Measurements from ENCODE around the gene KLHL8.
A peak's percentile ranks its signal among the peaks of the same experiment; 100 is the strongest.

The KLHL8 gene

GRCh38 chr4:87220094-87220822 is at the start of gene KLHL8:
KLHL8 (minus strand) TSS chr4:87220618; CDS start chr4:87195539, 25,079 bp downstream.
- H3K27me3 Mint-ChIP-seq = no peaks in the 10 kb centered on the region
- peaks cover 0 to 6% of the 10 kb centered on the region in 2 donors for H3K36me3 Mint-ChIP-seq
- H3K4me1 Mint-ChIP-seq = peaks cover 7 to 17% of the 10 kb centered on the region in 2 donors
- peak within 1 kb of the TSS; percentile 88 to 95 for H3K4me3 Mint-ChIP-seq
- no peaks in the 10 kb centered on the region for H3K9me3 Mint-ChIP-seq
- ATAC-seq (replicated peaks) (peak; percentile 87 to 93), DNase-seq (peak; percentile 90)
- H3K27ac Mint-ChIP-seq = peak within 1 kb of the TSS; percentile 96

GRCh38 chr4:87270144-87270543 is 49.7 kb upstream of the KLHL8 start:
- H3K27me3 Mint-ChIP-seq = peaks cover 0 to 4% of the 10 kb centered on the region in 2 donors
- no peak overlapping the region for H3K4me3 Mint-ChIP-seq

GRCh38 chr4:87268411-87268810 is 48.0 kb upstream of the KLHL8 start:
- DNase-seq = no peak
- Mint-ChIP-seq H3K27ac (no peak overlapping the region), H3K36me3 (no peaks in the 10 kb centered on the region), H3K4me3 (no peak overlapping the region), H3K27me3 (peaks cover 0 to 4% of the 10 kb centered on the region in 2 donors), H3K4me1 (peaks cover 6 to 11% of the 10 kb centered on the region in 2 donors), H3K9me3 (no peaks in the 10 kb centered on the region)
- no peak for ATAC-seq (replicated peaks)

More at GRCh38 chr4:87270144-87270543, 49.7 kb upstream of the KLHL8 start:
- H3K9me3 Mint-ChIP-seq = no peaks in the 10 kb centered on the region
- H3K36me3 Mint-ChIP-seq = no peaks in the 10 kb centered on the region
- DNase-seq = no peak
- ATAC-seq (replicated peaks) = no peak
- H3K27ac Mint-ChIP-seq = no peak overlapping the region
- H3K4me1 Mint-ChIP-seq = no peaks in the 10 kb centered on the region

GRCh38 chr4:87266986-87267385 is 46.6 kb upstream of the KLHL8 start:
- no peak for ATAC-seq (replicated peaks)
- no peaks in the 10 kb centered on the region for H3K27me3 Mint-ChIP-seq
- no peak overlapping the region for H3K4me3 Mint-ChIP-seq

GRCh38 chr4:87262886-87263285 is 42.5 kb upstream of the KLHL8 start:
- Mint-ChIP-seq H3K4me3 (no peak overlapping the region), H3K27me3 (no peaks in the 10 kb centered on the region), H3K4me1 (peaks cover 6 to 12% of the 10 kb centered on the region in 2 donors), H3K9me3 (peaks cover 0 to 2% of the 10 kb centered on the region in 2 donors), H3K36me3 (peaks cover 0 to 4% of the 10 kb centered on the region in 2 donors), H3K27ac (no peak overlapping the region)
- DNase-seq (no peak), ATAC-seq (replicated peaks) (no peak)

More at GRCh38 chr4:87266986-87267385, 46.6 kb upstream of the KLHL8 start:
- no peak overlapping the region for H3K27ac Mint-ChIP-seq
- DNase-seq = no peak
- peaks cover 6 to 12% of the 10 kb centered on the region in 2 donors for H3K4me1 Mint-ChIP-seq
- H3K9me3 Mint-ChIP-seq = peaks cover 0 to 2% of the 10 kb centered on the region in 2 donors
- H3K36me3 Mint-ChIP-seq = peaks cover 0 to 4% of the 10 kb centered on the region in 2 donors

GRCh38 chr4:87260477-87260876 is 40.1 kb upstream of the KLHL8 start:
- DNase-seq (no peak), ATAC-seq (replicated peaks) (no peak)
- Mint-ChIP-seq H3K4me3 (no peak overlapping the region), H3K27ac (no peak overlapping the region), H3K9me3 (peaks cover 4 to 5% of the 10 kb centered on the region in 2 donors), H3K27me3 (no peaks in the 10 kb centered on the region), H3K4me1 (peaks cover 6 to 12% of the 10 kb centered on the region in 2 donors), H3K36me3 (peaks cover 0 to 4% of the 10 kb centered on the region in 2 donors)

- H3K4me3 Mint-ChIP-seq = no peak overlapping the region
Measured at GRCh38 chr4:87258677-87259076, 38.3 kb upstream of the KLHL8 start.

GRCh38 chr4:87257523-87257922 is 37.1 kb upstream of the KLHL8 start:
- no peak overlapping the region for H3K4me3 Mint-ChIP-seq
- DNase-seq (no peak), ATAC-seq (replicated peaks) (no peak)
- H3K36me3 Mint-ChIP-seq = no peaks in the 10 kb centered on the region
- peaks cover 4 to 5% of the 10 kb centered on the region in 2 donors for H3K9me3 Mint-ChIP-seq
- no peak overlapping the region for H3K27ac Mint-ChIP-seq
- no peaks in the 10 kb centered on the region for H3K4me1 Mint-ChIP-seq
- H3K27me3 Mint-ChIP-seq = no peaks in the 10 kb centered on the region

More at GRCh38 chr4:87258677-87259076, 38.3 kb upstream of the KLHL8 start:
- H3K9me3 Mint-ChIP-seq = peaks cover 5% of the 10 kb centered on the region in 2 donors
- no peaks in the 10 kb centered on the region for H3K27me3 Mint-ChIP-seq
- ATAC-seq (replicated peaks) (no peak), DNase-seq (no peak)
- peaks cover 0 to 3% of the 10 kb centered on the region in 2 donors for H3K4me1 Mint-ChIP-seq
- peaks cover 0 to 4% of the 10 kb centered on the region in 2 donors for H3K36me3 Mint-ChIP-seq
- H3K27ac Mint-ChIP-seq = no peak overlapping the region

- no peak overlapping the region for H3K4me3 Mint-ChIP-seq
- DNase-seq (no peak), ATAC-seq (replicated peaks) (no peak)
- H3K9me3 Mint-ChIP-seq = peaks cover 4 to 5% of the 10 kb centered on the region in 2 donors
- H3K27me3 Mint-ChIP-seq = no peaks in the 10 kb centered on the region
- H3K27ac Mint-ChIP-seq = no peak overlapping the region
- no peaks in the 10 kb centered on the region for H3K36me3 Mint-ChIP-seq
- H3K4me1 Mint-ChIP-seq = no peaks in the 10 kb centered on the region
Measured at GRCh38 chr4:87255755-87256154, 35.3 kb upstream of the KLHL8 start.

GRCh38 chr4:87251106-87251505 is 30.7 kb upstream of the KLHL8 start:
- Mint-ChIP-seq H3K4me1 (no peaks in the 10 kb centered on the region), H3K27ac (no peak overlapping the region), H3K4me3 (no peak overlapping the region), H3K9me3 (peaks cover 11% of the 10 kb centered on the region in 2 donors), H3K27me3 (no peaks in the 10 kb centered on the region), H3K36me3 (peaks cover 0 to 4% of the 10 kb centered on the region in 2 donors)
- no peak for DNase-seq
- ATAC-seq (replicated peaks) = no peak

GRCh38 chr4:87250294-87250693 is 29.9 kb upstream of the KLHL8 start:
- Mint-ChIP-seq H3K4me1 (no peaks in the 10 kb centered on the region), H3K27me3 (peaks cover 0 to 4% of the 10 kb centered on the region in 2 donors), H3K9me3 (peaks cover 6 to 7% of the 10 kb centered on the region in 2 donors), H3K4me3 (no peak overlapping the region), H3K27ac (no peak overlapping the region), H3K36me3 (peaks cover 0 to 4% of the 10 kb centered on the region in 2 donors)
- ATAC-seq (replicated peaks) (no peak), DNase-seq (no peak)

GRCh38 chr4:87249332-87250019 is 29.1 kb upstream of the KLHL8 start:
- Mint-ChIP-seq H3K27ac (no peak overlapping the region), H3K36me3 (peaks cover 0 to 4% of the 10 kb centered on the region in 2 donors), H3K4me3 (no peak overlapping the region), H3K27me3 (peaks cover 0 to 9% of the 10 kb centered on the region in 2 donors), H3K9me3 (peaks cover 6 to 10% of the 10 kb centered on the region in 2 donors), H3K4me1 (no peaks in the 10 kb centered on the region)
- DNase-seq (no peak), ATAC-seq (replicated peaks) (no peak)

- peaks cover 0 to 9% of the 10 kb centered on the region in 2 donors for H3K27me3 Mint-ChIP-seq
- peaks cover 5 to 13% of the 10 kb centered on the region in 2 donors for H3K36me3 Mint-ChIP-seq
- H3K4me1 Mint-ChIP-seq = no peaks in the 10 kb centered on the region
- no peak overlapping the region for H3K4me3 Mint-ChIP-seq
- no peak overlapping the region for H3K27ac Mint-ChIP-seq
- ATAC-seq (replicated peaks) = no peak
- H3K9me3 Mint-ChIP-seq = peaks cover 18 to 21% of the 10 kb centered on the region in 2 donors
- no peak for DNase-seq
Measured at GRCh38 chr4:87243426-87244053, 23.1 kb upstream of the KLHL8 start.

- ATAC-seq (replicated peaks) (no peak), DNase-seq (no peak)
- H3K27ac Mint-ChIP-seq = no peak overlapping the region
- peaks cover 5 to 9% of the 10 kb centered on the region in 2 donors for H3K36me3 Mint-ChIP-seq
- H3K4me3 Mint-ChIP-seq = no peak overlapping the region
- H3K27me3 Mint-ChIP-seq = peaks cover 0 to 9% of the 10 kb centered on the region in 2 donors
- H3K4me1 Mint-ChIP-seq = no peaks in the 10 kb centered on the region
- peaks cover 11 to 15% of the 10 kb centered on the region in 2 donors for H3K9me3 Mint-ChIP-seq
Measured at GRCh38 chr4:87241336-87241735, 20.9 kb upstream of the KLHL8 start.

Measured in stimulated activated naive B cell treated with anti-CD40 and anti-IgM and Interleukin-4, amounts not matched to agents 10 μg/mL and 1 μg/mL and 100 μg/mL, for 72 hours (primary cell).